Measurements from ENCODE around the gene ZNRF2. TPM values are rescaled to one million over a fixed set of nuclear protein-coding genes. Genes with fewer than 3 reads are reported as not detected.

Gene ZNRF2
- total and polyA plus RNA-seq, 2 donors (not counting 3 experiments of a cell fraction or from before 2014, with no cell fraction given) = 1.4 to 5.9 TPM

GRCh38 chr7:30349816-30350215, 65.4 kb downstream of the ZNRF2 start:
- POLR2A ChIA-PET = no interaction called here
- intact Hi-C loops (cut with micrococcal nuclease) (no loop called here), dilution Hi-C loops (cut with MboI; ENCODE audit: extremely low pct_ligation_motif_present, low sequenced_read_pairs) (no loop called here)
- FAIRE-seq (no peak), DNase-seq (ENCODE audit: low read depth, low spot score) (no peak)
- H3K4me2 ChIP-seq (ENCODE audit: insufficient read depth, low read length) = no peak overlapping the region
- no peak overlapping the region for H3K27ac ChIP-seq (ENCODE audit: insufficient read depth, low read depth, low read length)
- peaks cover 11% of the 10 kb centered on the region for H3K4me1 ChIP-seq (ENCODE audit: control insufficient read depth, extremely low read depth, insufficient read depth, low read length)
- no peaks in the 10 kb centered on the region for H3K27me3 ChIP-seq (ENCODE audit: control insufficient read depth in 2 of 2, insufficient read depth in 2 of 2, low read length in 2 of 2)
- no TSS peak for BruUV-seq (replicated peaks)
- no peak overlapping the region for H2AFZ ChIP-seq (ENCODE audit: low read depth, low read length)
- no peak overlapping the region for H3K4me3 ChIP-seq (replicated peaks in 1 of 3; ENCODE audit: insufficient read depth in 1 of 3, low read depth in 1 of 3, low read length in 3 of 3)
- no peaks in the 10 kb centered on the region for H3K79me2 ChIP-seq (ENCODE audit: control insufficient read depth, insufficient read depth, low read length)
- H3K9ac ChIP-seq (replicated peaks; ENCODE audit: extremely low read depth, insufficient read depth, low read length) = no peak overlapping the region
- no peak for TF ChIP-seq MYC (IDR thresholded peaks at IDR 0.05; ENCODE audit: low read depth, low read length)
- TF ChIP-seq POLR2AphosphoS5 (IDR thresholded peaks at IDR 0.05; ENCODE audit: insufficient read depth, low read depth, low read length) = no peak
- TF ChIP-seq MAX (IDR thresholded peaks at IDR 0.05; ENCODE audit: insufficient read depth, insufficient read length) = no peak
- no peak for TF ChIP-seq EZH2 (IDR thresholded peaks at IDR 0.05; ENCODE audit: borderline replicate concordance, low read depth, low read length, severe bottlenecking)
- no peak for TF ChIP-seq FOS (IDR thresholded peaks at IDR 0.05; ENCODE audit: borderline replicate concordance, insufficient read depth, low read length)
- TF ChIP-seq POLR2A (IDR thresholded peaks at IDR 0.05; ENCODE audit: low read depth, low read length) = no peak
- TF ChIP-seq JUN (IDR thresholded peaks at IDR 0.05; ENCODE audit: borderline replicate concordance, insufficient read depth, insufficient read length, low read depth) = no peak
- no peak for TF ChIP-seq GATA2 (IDR thresholded peaks at IDR 0.05; ENCODE audit: insufficient read depth, insufficient read length, low read depth, low read length)
- no peak for TF ChIP-seq CTCF (IDR thresholded peaks at IDR 0.05; ENCODE audit: extremely low read depth in 1 of 2, insufficient read depth in 1 of 2, low read depth in 1 of 2, low read length in 2 of 2)
- CTCF ChIA-PET = interaction anchor here (1.1 to 3.0 kb wide), 2 partner anchors 46 to 186 kb away, joined by 3 to 9 read pairs; no protein-coding TSS in a partner anchor
- no peaks in the 10 kb centered on the region for H4K20me1 ChIP-seq (replicated peaks; ENCODE audit: control insufficient read depth, extremely low read depth, insufficient read depth, low read length)
- no peaks in the 10 kb centered on the region for H3K9me3 ChIP-seq (replicated peaks; ENCODE audit: control insufficient read depth, insufficient read depth, low read length)
- no peaks in the 10 kb centered on the region for H3K9me1 ChIP-seq (replicated peaks; ENCODE audit: control insufficient read depth, extremely low read depth, insufficient read depth, low read length)
- no peaks in the 10 kb centered on the region for H3K36me3 ChIP-seq (ENCODE audit: control insufficient read depth in 2 of 2, extremely low read depth in 1 of 2, insufficient read depth in 2 of 2, low read length in 2 of 2)

Data from endothelial cell of umbilical vein (primary cell).